GM12873 (cell line): Measurements from ENCODE around the gene SNRK.

Source experiments
- CTCF ChIP-seq: IDR thresholded peaks from 2 replicates; pipeline ENCODE4 v1.5.1; 2012; ENCODE audit warnings: low read depth, mild to moderate bottlenecking, moderate library complexity, low read length, control low read depth; ENCODE audit not compliant: insufficient read depth; ENCODE audit errors: missing control alignments

The SNRK gene

GRCh38 chr3:43286115-43286840 is at the start of gene SNRK:
Gene SNRK (plus strand): TSS chr3:43286540. CDS start chr3:43303204, 16,664 bp downstream.
- TF ChIP-seq CTCF, result peak; percentile 26

GRCh38 chr3:43238801-43239200 is 47.5 kb upstream of the SNRK start:
- TF ChIP-seq CTCF, result no peak

GRCh38 chr3:43239755-43240154 is 46.6 kb upstream of the SNRK start:
- TF ChIP-seq CTCF, result no peak

DNA sequence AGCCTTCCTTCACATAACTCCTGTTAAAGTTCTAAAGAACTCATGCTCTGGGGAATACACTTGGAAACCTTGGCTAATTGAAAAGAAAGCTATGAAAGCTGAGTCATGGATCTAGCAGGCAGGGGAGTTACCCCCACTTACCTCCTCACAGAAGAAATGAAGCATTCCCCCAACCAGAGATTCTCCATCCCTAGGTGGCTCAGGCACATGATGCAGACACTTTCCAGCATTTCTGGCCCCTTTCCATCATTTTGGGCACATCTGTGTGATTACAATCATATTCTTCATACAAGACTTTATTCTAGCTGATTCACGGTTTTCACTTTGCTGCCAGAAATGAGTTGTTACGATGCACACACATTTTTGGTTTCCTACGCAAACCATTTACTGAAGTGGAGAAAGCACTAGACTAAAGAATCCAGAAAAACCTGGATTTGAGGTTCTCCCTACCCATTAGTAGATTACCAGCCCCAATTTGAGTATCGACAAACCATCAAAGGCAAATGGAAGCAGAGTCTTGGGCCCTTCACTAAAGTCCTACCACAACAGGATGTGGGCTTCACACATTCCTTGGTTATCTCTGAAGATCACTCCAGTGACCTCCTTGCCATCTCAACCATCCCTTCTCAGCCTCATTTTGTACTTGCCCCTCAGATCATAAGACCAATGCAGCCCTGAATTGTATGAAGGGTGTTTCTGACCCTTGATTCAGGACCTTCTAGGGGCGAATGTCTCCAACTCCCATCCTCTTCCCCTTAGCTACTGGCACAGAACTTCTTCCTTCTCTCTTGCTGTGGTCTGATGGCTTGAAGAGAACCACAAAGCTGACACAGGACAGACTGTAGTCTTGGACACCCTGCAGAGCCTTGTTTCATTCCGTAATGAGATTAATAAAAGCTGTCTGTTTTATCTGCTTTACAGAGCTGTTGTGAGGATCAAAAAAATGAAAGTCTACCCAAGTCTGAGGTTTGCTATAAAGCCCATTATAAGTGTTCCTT is 42.5 kb upstream of the SNRK start:
- no peak for TF ChIP-seq CTCF

- TF ChIP-seq CTCF, result no peak
Observed at GRCh38 chr3:43244694-43245093, 41.6 kb upstream of the SNRK start.

GRCh38 chr3:43246976-43247375 is 39.4 kb upstream of the SNRK start:
- TF ChIP-seq CTCF, result no peak

DNA sequence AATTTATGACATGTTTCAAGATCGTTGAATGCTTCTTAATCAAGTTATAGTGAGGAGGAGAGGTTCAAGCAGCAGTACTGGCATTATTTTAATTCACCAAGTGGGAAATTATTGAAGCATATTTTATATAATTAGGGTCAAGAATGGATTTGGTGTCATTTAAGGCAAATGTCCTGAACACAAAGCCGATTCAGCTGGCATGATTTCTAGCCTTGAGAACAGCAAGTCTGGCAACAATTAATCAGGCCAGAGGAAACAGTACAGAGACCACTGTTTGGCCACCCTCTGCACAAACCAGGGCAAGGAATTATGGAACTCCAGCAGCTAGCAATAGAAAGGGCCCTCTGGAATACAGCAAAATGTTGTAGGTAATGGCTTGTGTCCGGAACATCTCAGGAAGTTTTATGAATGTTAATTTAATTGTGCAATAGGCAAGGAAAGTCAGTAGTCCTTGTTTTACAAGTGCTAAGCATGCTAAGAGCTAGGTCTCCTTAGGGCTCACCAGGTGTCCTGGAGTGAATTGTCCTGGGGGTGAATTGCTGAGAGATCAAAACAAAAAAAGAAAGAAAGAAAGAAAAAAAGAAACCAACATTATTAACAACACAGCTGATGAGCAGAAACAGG is 38.7 kb upstream of the SNRK start:
- TF ChIP-seq CTCF, result no peak
